B cell (primary cell): ENCODE measurements around the gene PROM2.

ENCODE experiments used
- CTCF ChIP-seq: fragments of 200-600 bp; IDR thresholded peaks from one replicate; pipeline ENCODE4 v1.8.0; 2022; ENCODE audit warnings: antibody characterized with exemption, mild to moderate bottlenecking
- EZH2 ChIP-seq: IDR thresholded peaks from 2 replicates; pipeline ENCODE4 v1.6.1; 2012; ENCODE audit warnings: borderline replicate concordance, low read depth, mild to moderate bottlenecking, moderate library complexity, low read length; ENCODE audit not compliant: insufficient read depth, poor library complexity, severe bottlenecking

DNA sequence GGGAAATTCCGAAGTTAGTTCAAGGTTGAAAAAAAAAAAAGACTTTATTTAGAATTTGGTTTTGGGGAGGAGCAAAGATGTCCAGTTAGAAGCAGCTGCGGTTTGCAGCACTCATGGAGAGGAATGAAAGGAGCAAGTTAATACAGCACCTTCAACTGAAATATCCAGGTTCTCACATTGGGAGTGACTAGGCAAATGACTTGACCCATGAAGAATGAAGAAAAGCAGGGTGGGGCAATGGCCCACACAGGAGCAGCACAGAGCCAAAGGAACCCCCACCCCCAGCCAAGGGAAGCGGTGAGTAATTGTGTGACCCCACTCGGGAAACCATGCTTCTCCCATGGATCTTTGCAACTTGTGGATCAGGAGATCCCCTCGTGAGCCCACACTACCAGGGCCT is 34.2 kb upstream of the PROM2 start:
- TF ChIP-seq CTCF = no peak
- TF ChIP-seq EZH2 = no peak
